Heart left ventricle (tissue), 11 donors: Measurements from ENCODE around the gene AFAP1. TPM values are rescaled to one million over a fixed set of nuclear protein-coding genes. Genes with fewer than 3 reads are reported as not detected.

ENCODE experiments used
- polyA plus RNA-seq, 2 donors: library from polyadenylated mRNA; stranded (reverse); fragments of 200-250 nt; gene quantifications; one replicate each; pipeline ENCODE4 v1.2.3, GENCODE V29; 2013
- total RNA-seq, 9 donors: library from RNA; depleted of rRNA in 2 of 9; stranded (reverse); fragments of >200 nt in 2 of 9; fragmentation: NEBNext Ultra II Directional in 3 of 9; extraction: Animal tissue kit (Norgen Biotek cat#: 25700) in 3 of 9; gene quantifications; one replicate each; pipeline versions ENCODE4 v1.1.0 to v1.2.4, GENCODE V29; 2016 to 2023
- donor health status: ischemic (EF 13 %, LVEDD 7.1; RV severe dilation, severe dysfunction).
- donor health status: healthy with polysubstance abuse.
- donor health status: DM: no; HTN: yes; CAD: no.
- donor health status: DM: no; HTN: no; CAD: no.
- donor health status: ischemic (EF 25% LVEDD 5.7; RV mildly dilated, moderate dysfunction).
- donor health status: healthy.
- donor health status: DM: yes; HTN: yes; CAD: no.
- donor health status: PGD.
- donor health status: nonischemic (EF 23%, LVEDD 6.1; RV moderate dilation, normal function).

Gene AFAP1
- total and polyA plus RNA-seq, 11 donors: 2.0 to 18.0 (median 7.0) TPM

Other genes with a start within 250 kb of the AFAP1 start
- 10 to 100 TPM; 14.3 to 25.8 (median 18.4) TPM for gene ABLIM2, start 219.0 kb upstream of the AFAP1 start, total RNA-seq
- 10 to 100 TPM; 11.1 to 27.9 TPM for gene ABLIM2, start 219.0 kb upstream of the AFAP1 start, polyA plus RNA-seq